Heart right ventricle (tissue), 16 donors: ENCODE results near the gene SNUPN. TPM values are rescaled to one million over a fixed set of nuclear protein-coding genes. Genes with fewer than 3 reads are reported as not detected.

Experiments used
- ATAC-seq, 8 donors: fragments of 200-7000 bp; cut with Tn5 transposase; one replicate each; pipeline ENCODE4 v1.9.1; 2020; ENCODE audit warnings: mild to moderate bottlenecking in 8 of 8, moderate library complexity in 8 of 8, moderate number of reproducible peaks in 1 of 8
- DNase-seq, 2 donors: peaks; one replicate each; pipeline ENCODE4 v3.0.0-alpha.2; 2020
- H3K27ac ChIP-seq, 10 donors: fragments of 200-600 bp; sonication (generic) in 2 of 10; one replicate each; pipeline versions ENCODE4 v1.5.0 to v1.8.0; 2020 to 2022; ENCODE audit warnings: mild to moderate bottlenecking in 3 of 10
- H3K27me3 ChIP-seq, 7 donors: fragments of 200-600 bp; one replicate each; pipeline ENCODE4 v1.8.0; 2021 to 2022; ENCODE audit warnings: mild to moderate bottlenecking in 2 of 7
- H3K36me3 ChIP-seq, 9 donors: fragments of 200-600 bp; sonication (generic) in 1 of 9; one replicate each; pipeline versions ENCODE4 v1.5.0 to v1.8.0; 2020 to 2022; ENCODE audit warnings: mild to moderate bottlenecking in 2 of 9
- H3K4me1 ChIP-seq, 9 donors: fragments of 200-600 bp; sonication (generic) in 1 of 9; one replicate each; pipeline versions ENCODE4 v1.5.0 to v1.8.0; 2020 to 2022; ENCODE audit warnings: mild to moderate bottlenecking in 4 of 9
- H3K4me3 ChIP-seq, 10 donors: fragments of 200-600 bp; sonication (generic) in 2 of 10; one replicate each; pipeline versions ENCODE4 v1.5.0 to v1.8.0; 2020 to 2022; ENCODE audit warnings: mild to moderate bottlenecking in 7 of 10, moderate library complexity in 2 of 10
- H3K9me3 ChIP-seq, 11 donors: fragments of 200-600 bp in 10 of 11; sonication (generic) in 2 of 11; one replicate each; pipeline versions ENCODE4 v1.5.0 to v1.8.0; 2013 to 2022; ENCODE audit warnings: mild to moderate bottlenecking in 2 of 11, control low read depth in 1 of 11, moderate library complexity in 1 of 11
- CTCF ChIP-seq, 9 donors: fragments of 200-600 bp; sonication (generic) in 2 of 9; IDR thresholded peaks; one replicate each; pipeline versions ENCODE4 v1.5.0 to v1.8.0; 2021 to 2022; ENCODE audit warnings: antibody characterized with exemption in 9 of 9, mild to moderate bottlenecking in 5 of 9, moderate library complexity in 1 of 9
- WGBS, 2 donors: extraction: QIAGEN DNeasy Blood & Tissue Kit; methylation state at CpG; one replicate each; pipeline ENCODE4 v1.1.7; 2013; ENCODE audit warnings: inconsistent platforms in 1 of 2; 5-methylcytosine and 5-hydroxymethylcytosine counted together
- intact Hi-C, 10 donors: fragments of 100-400 bp; cut with DNase I; formaldehyde crosslinking; loops; one replicate each; pipeline versions ENCODE4 v1.11.1 to v1.14.2; 2022
- polyA plus RNA-seq, 2 donors: library from polyadenylated mRNA; stranded (reverse); fragments of 200-250 nt; gene quantifications; one replicate each; pipeline ENCODE4 v1.2.3, GENCODE V29; 2013
- total RNA-seq, 10 donors: library from RNA; stranded (reverse); fragmentation: NEBNext Ultra II Directional in 3 of 10; extraction: Animal tissue kit (Norgen Biotek cat#: 25700) in 3 of 10; gene quantifications; one replicate each; pipeline versions ENCODE4 v1.2.1 to v1.2.4, GENCODE V29; 2021 to 2023
- donor health status: Arrhythmogenic right ventricular cardiomyopathy.
- donor health status: ischemic (EF 13 %, LVEDD 7.1; RV severe dilation, severe dysfunction).
- donor health status: healthy with polysubstance abuse.
- donor health status: DM: no; HTN: yes; CAD: no.
- donor health status: DM: no; HTN: no; CAD: no.
- donor health status: ischemic (EF 25% LVEDD 6.9; RV normal size, moderate dysfunction).
- donor health status: ischemic (EF 25% LVEDD 5.7; RV mildly dilated, moderate dysfunction).
- donor health status: healthy.
- donor health status: DM: yes; HTN: yes; CAD: no.
- donor health status: Ischemic cardiomyopathy.
- donor health status: ischemic (EF 35%, LVEDD 5.7; RV mildly dilated, moderate dysfunction).
- donor health status: nonischemic (EF 11% LVEDD 7.7; RV severe dilation, severe dysfunction).
- donor health status: DM: yes; HTN: yes; CAD: no.
- donor health status: PGD.
- donor health status: ischemic (EF 29% LVEDD 5.4; RV normal size, mild dysfunction).
- donor health status: nonischemic (EF 23%, LVEDD 6.1; RV moderate dilation, normal function).

The SNUPN gene
- total and polyA plus RNA-seq, 12 donors, result 12.9 to 18.2 (median 16.1) TPM

DNA sequence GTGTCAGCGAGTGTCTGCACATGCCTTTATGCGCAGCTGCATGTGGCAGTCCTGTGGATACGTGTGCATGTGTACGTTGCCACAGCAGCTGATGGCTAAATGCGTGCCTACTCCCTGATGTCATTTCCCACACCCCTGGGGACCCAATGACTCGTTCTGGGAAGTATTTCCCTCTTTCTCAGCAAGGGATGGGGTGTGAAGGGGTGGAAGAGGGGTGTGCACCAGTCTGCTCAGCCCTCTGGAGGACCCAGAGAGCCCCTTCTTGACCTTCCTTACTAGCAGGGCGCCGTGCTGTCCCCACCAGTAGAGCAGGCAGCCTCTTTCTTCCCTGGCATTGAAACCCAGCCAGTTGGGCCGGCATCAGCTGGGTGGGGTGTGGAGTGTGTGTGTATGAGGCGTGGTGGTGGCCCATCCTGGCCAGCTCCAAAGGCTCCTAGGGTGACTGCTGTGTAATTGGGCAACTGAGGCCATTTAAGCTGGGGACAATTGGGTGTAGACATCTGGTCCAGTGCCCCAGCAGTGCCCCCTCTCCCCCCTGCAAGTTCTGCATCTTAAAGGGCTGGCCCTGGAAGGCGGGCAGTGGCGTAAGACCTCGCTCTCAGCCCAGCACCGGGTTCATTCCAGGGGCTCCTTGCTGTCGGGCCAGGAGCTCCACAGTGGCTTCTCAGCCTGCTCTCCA is 41.4 kb upstream of the SNUPN start:
- peak overlapping the region; percentile 26 to 90 (median 74) for H3K27ac ChIP-seq
- no peaks in the 10 kb centered on the region for H3K9me3 ChIP-seq
- 53 to 67% methylated on average over 15 of the region's 15 CpGs for WGBS, 2 donors
- peaks cover 6 to 47% (median 25%) of the 10 kb centered on the region in 9 donors for H3K4me1 ChIP-seq
- intact Hi-C loops, result no loop called here
- peak; percentile 42 to 86 for DNase-seq
- ATAC-seq, result peak; percentile 48 to 87 (median 76)
- H3K36me3 ChIP-seq, result peaks cover 0 to 11% (median 0%) of the 10 kb centered on the region in 9 donors
- H3K4me3 ChIP-seq, result no peak overlapping the region
- TF ChIP-seq CTCF (IDR thresholded peaks at IDR 0.05), result no peak
- no peaks in the 10 kb centered on the region for H3K27me3 ChIP-seq

- WGBS, 2 donors, result 78 to 81% methylated on average over 11 of the region's 11 CpGs
- H3K36me3 ChIP-seq, result peaks cover 0 to 20% (median 0%) of the 10 kb centered on the region in 9 donors
- H3K4me1 ChIP-seq, result peaks cover 16 to 55% (median 42%) of the 10 kb centered on the region in 9 donors
- no peak overlapping the region for H3K4me3 ChIP-seq
- no peaks in the 10 kb centered on the region for H3K27me3 ChIP-seq
- H3K9me3 ChIP-seq, result no peaks in the 10 kb centered on the region
- intact Hi-C loops, result no loop called here
- no peak for ATAC-seq
- TF ChIP-seq CTCF (IDR thresholded peaks at IDR 0.05), result no peak
- peak overlapping the region in 1 of 10 donors; percentile 23 for H3K27ac ChIP-seq
- DNase-seq, result no peak
Measured at GRCh38 chr15:75663931-75664421, 38.5 kb upstream of the SNUPN start.

DNA sequence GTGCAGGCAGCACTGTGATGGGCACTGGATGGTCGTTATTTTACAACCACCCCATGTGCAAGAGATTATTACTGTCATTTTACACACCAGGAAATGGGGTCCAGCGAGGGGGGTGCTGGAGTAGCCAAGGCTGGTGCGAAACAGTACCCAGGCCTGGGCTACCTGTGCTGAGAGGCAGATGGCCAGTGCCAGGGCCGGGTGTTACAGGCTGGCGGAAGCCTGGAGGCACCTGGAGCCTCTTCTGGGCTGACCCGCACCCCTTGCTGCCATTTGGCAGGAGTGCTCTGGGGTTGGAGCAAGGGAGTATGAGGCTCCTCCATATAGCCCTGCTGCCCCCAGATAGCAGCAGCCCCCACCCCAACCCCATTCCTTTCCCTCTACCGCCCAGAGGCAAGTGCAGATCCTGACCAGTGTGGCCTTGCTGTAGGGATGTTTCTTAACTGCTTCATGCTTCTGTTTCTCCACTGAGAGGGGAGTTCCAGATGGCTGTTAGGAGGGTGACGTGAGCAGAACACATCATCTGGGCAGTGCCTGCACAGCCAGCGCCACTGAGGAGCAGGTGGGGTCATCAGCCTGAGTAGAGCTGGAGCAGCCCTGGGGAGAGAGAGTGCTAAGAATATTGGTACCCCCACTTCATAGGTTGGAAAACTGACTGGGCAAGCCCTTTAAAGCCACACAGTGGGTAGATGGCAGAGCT is 37.4 kb upstream of the SNUPN start:
- H3K27me3 ChIP-seq, result no peaks in the 10 kb centered on the region
- no peak for DNase-seq
- H3K4me3 ChIP-seq, result no peak overlapping the region
- no peak for TF ChIP-seq CTCF (IDR thresholded peaks at IDR 0.05)
- peaks cover 0 to 30% (median 3%) of the 10 kb centered on the region in 9 donors for H3K36me3 ChIP-seq
- no peaks in the 10 kb centered on the region for H3K9me3 ChIP-seq
- H3K4me1 ChIP-seq, result peaks cover 16 to 61% (median 42%) of the 10 kb centered on the region in 9 donors
- intact Hi-C loops, result no loop called here
- peak overlapping the region in 2 of 10 donors; percentile 17 to 21 for H3K27ac ChIP-seq
- no peak for ATAC-seq
- WGBS, 2 donors, result 92 to 93% methylated on average over 9 of the region's 9 CpGs

- WGBS, 2 donors, result 78 to 84% methylated on average over 3 of the region's 3 CpGs
- H3K27ac ChIP-seq, result peak overlapping the region in 9 of 10 donors; percentile 64 to 80 (median 75)
- DNase-seq (no peak), ATAC-seq (no peak)
- intact Hi-C loops, result no loop called here
- no peaks in the 10 kb centered on the region for H3K27me3 ChIP-seq
- TF ChIP-seq CTCF (IDR thresholded peaks at IDR 0.05), result no peak
- no peaks in the 10 kb centered on the region for H3K9me3 ChIP-seq
- H3K4me3 ChIP-seq, result no peak overlapping the region
- H3K4me1 ChIP-seq, result peaks cover 10 to 49% (median 29%) of the 10 kb centered on the region in 9 donors
- peaks cover 0 to 42% (median 16%) of the 10 kb centered on the region in 9 donors for H3K36me3 ChIP-seq
Measured at GRCh38 chr15:75661756-75662140, 36.2 kb upstream of the SNUPN start.
